Astrocyte (in vitro differentiated cells and primary cell): ENCODE results near the gene SPESP1.

Experiments
- EZH2 ChIP-seq: IDR thresholded peaks from 2 replicates; pipeline ENCODE4 v1.6.1; 2012; ENCODE audit warnings: mild to moderate bottlenecking, low read length, inconsistent platforms; ENCODE audit not compliant: insufficient read depth
- TF ChIP-seq, protein P1 (sequence below): IDR thresholded peaks from 2 replicates; pipeline ENCODE4 v1.5.1; 2011; ENCODE audit warnings: low read depth, mild to moderate bottlenecking, inconsistent platforms, low read length, moderate library complexity; ENCODE audit not compliant: insufficient read depth

- TF ChIP-seq, protein P1, sequence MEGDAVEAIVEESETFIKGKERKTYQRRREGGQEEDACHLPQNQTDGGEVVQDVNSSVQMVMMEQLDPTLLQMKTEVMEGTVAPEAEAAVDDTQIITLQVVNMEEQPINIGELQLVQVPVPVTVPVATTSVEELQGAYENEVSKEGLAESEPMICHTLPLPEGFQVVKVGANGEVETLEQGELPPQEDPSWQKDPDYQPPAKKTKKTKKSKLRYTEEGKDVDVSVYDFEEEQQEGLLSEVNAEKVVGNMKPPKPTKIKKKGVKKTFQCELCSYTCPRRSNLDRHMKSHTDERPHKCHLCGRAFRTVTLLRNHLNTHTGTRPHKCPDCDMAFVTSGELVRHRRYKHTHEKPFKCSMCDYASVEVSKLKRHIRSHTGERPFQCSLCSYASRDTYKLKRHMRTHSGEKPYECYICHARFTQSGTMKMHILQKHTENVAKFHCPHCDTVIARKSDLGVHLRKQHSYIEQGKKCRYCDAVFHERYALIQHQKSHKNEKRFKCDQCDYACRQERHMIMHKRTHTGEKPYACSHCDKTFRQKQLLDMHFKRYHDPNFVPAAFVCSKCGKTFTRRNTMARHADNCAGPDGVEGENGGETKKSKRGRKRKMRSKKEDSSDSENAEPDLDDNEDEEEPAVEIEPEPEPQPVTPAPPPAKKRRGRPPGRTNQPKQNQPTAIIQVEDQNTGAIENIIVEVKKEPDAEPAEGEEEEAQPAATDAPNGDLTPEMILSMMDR = no peak
- no peak for TF ChIP-seq EZH2
Observed at GRCh38 chr15:68894208-68894607, 36.1 kb upstream of the SPESP1 start.
